HUES48 (cell line): ENCODE data around the gene TEAD1.

Experiments
- H3K27ac ChIP-seq: one replicate; pipeline ENCODE4 v1.7.0; 2013; ENCODE audit warnings: low read depth, low read length, inconsistent platforms
- H3K27me3 ChIP-seq: 2 replicates; pipeline ENCODE4 v1.6.1; 2013; ENCODE audit warnings: mild to moderate bottlenecking, low read length; ENCODE audit not compliant: control insufficient read depth, insufficient read depth
- H3K36me3 ChIP-seq: 2 replicates; pipeline ENCODE4 v1.6.1; 2013; ENCODE audit warnings: low read length; ENCODE audit not compliant: control insufficient read depth, insufficient read depth
- H3K4me1 ChIP-seq: 2 replicates; pipeline ENCODE4 v1.6.1; 2013; ENCODE audit warnings: mild to moderate bottlenecking, low read length; ENCODE audit not compliant: control insufficient read depth, insufficient read depth
- H3K4me3 ChIP-seq: 2 replicates; pipeline ENCODE4 v1.5.1; 2013; ENCODE audit warnings: mild to moderate bottlenecking, low read depth, low read length
- H3K9ac ChIP-seq: 2 replicates; pipeline ENCODE4 v1.6.1; 2013; ENCODE audit warnings: mild to moderate bottlenecking, low read depth, low read length, moderate library complexity
- H3K9me3 ChIP-seq: 2 replicates; pipeline ENCODE4 v1.6.1; 2013; ENCODE audit warnings: low read length; ENCODE audit not compliant: control insufficient read depth, insufficient read depth

The TEAD1 gene

GRCh38 chr11:12725055-12725862, 51.0 kb downstream of the TEAD1 start:
- no peaks in the 10 kb centered on the region for H3K36me3 ChIP-seq
- H3K9ac ChIP-seq: no peak overlapping the region; the same call in 1 of the 2 replicates
- no peak overlapping the region for H3K4me3 ChIP-seq
- H3K27ac ChIP-seq: peak overlapping the region; percentile 91
- peaks cover 52% of the 10 kb centered on the region for H3K4me1 ChIP-seq
- H3K9me3 ChIP-seq: no peaks in the 10 kb centered on the region
- H3K27me3 ChIP-seq: no peaks in the 10 kb centered on the region

- H3K4me3 ChIP-seq: no peak overlapping the region
- H3K4me1 ChIP-seq: peaks cover 52% of the 10 kb centered on the region
- H3K9ac ChIP-seq: no peak overlapping the region
- H3K36me3 ChIP-seq: no peaks in the 10 kb centered on the region
- no peak overlapping the region for H3K27ac ChIP-seq
- H3K27me3 ChIP-seq: no peaks in the 10 kb centered on the region
- H3K9me3 ChIP-seq: no peaks in the 10 kb centered on the region
Measured at GRCh38 chr11:12725863-12726682, 51.9 kb downstream of the TEAD1 start.

GRCh38 chr11:12727563-12728211, 53.5 kb downstream of the TEAD1 start:
- Histone ChIP-seq H3K36me3 (no peaks in the 10 kb centered on the region), H3K4me1 (peaks cover 37% of the 10 kb centered on the region), H3K27me3 (no peaks in the 10 kb centered on the region), H3K9ac (no peak overlapping the region), H3K27ac (no peak overlapping the region), H3K9me3 (no peaks in the 10 kb centered on the region), H3K4me3 (no peak overlapping the region)

- Histone ChIP-seq H3K4me1 (peaks cover 30% of the 10 kb centered on the region), H3K27me3 (no peaks in the 10 kb centered on the region)
Measured at GRCh38 chr11:12728417-12728816, 54.2 kb downstream of the TEAD1 start.

GRCh38 chr11:12729941-12730340, 55.7 kb downstream of the TEAD1 start:
- Histone ChIP-seq H3K4me3 (no peak overlapping the region), H3K36me3 (no peaks in the 10 kb centered on the region), H3K9me3 (no peaks in the 10 kb centered on the region), H3K27me3 (no peaks in the 10 kb centered on the region), H3K4me1 (peaks cover 23% of the 10 kb centered on the region), H3K9ac (no peak overlapping the region), H3K27ac (no peak overlapping the region)

More at GRCh38 chr11:12728417-12728816, 54.2 kb downstream of the TEAD1 start:
- no peak overlapping the region for H3K4me3 ChIP-seq
- no peak overlapping the region for H3K9ac ChIP-seq
- H3K27ac ChIP-seq: no peak overlapping the region
- H3K36me3 ChIP-seq: no peaks in the 10 kb centered on the region
- no peaks in the 10 kb centered on the region for H3K9me3 ChIP-seq

- peaks cover 19% of the 10 kb centered on the region for H3K4me1 ChIP-seq
- no peak overlapping the region for H3K4me3 ChIP-seq
- no peak overlapping the region for H3K27ac ChIP-seq
- no peaks in the 10 kb centered on the region for H3K36me3 ChIP-seq
- H3K9ac ChIP-seq: no peak overlapping the region
- H3K9me3 ChIP-seq: no peaks in the 10 kb centered on the region
- H3K27me3 ChIP-seq: no peaks in the 10 kb centered on the region
Measured at GRCh38 chr11:12731841-12732336, 57.7 kb downstream of the TEAD1 start.

GRCh38 chr11:12733091-12733490, 58.9 kb downstream of the TEAD1 start:
- Histone ChIP-seq H3K27ac (no peak overlapping the region), H3K9me3 (no peaks in the 10 kb centered on the region), H3K4me1 (peaks cover 23% of the 10 kb centered on the region), H3K36me3 (no peaks in the 10 kb centered on the region), H3K9ac (no peak overlapping the region), H3K27me3 (no peaks in the 10 kb centered on the region), H3K4me3 (no peak overlapping the region)

GRCh38 chr11:12734625-12735024, 60.4 kb downstream of the TEAD1 start:
- Histone ChIP-seq H3K27me3 (no peaks in the 10 kb centered on the region), H3K9me3 (no peaks in the 10 kb centered on the region), H3K4me3 (no peak overlapping the region), H3K9ac (no peak overlapping the region), H3K4me1 (peaks cover 23% of the 10 kb centered on the region), H3K27ac (no peak overlapping the region), H3K36me3 (no peaks in the 10 kb centered on the region)

- no peak overlapping the region for H3K4me3 ChIP-seq
- no peak overlapping the region for H3K9ac ChIP-seq
- peaks cover 23% of the 10 kb centered on the region for H3K4me1 ChIP-seq
- H3K9me3 ChIP-seq: no peaks in the 10 kb centered on the region
- no peaks in the 10 kb centered on the region for H3K27me3 ChIP-seq
- no peaks in the 10 kb centered on the region for H3K36me3 ChIP-seq
- H3K27ac ChIP-seq: peak overlapping the region; percentile 25
Measured at GRCh38 chr11:12735262-12735661, 61.0 kb downstream of the TEAD1 start.

- Histone ChIP-seq H3K4me3 (no peak overlapping the region), H3K27ac (no peak overlapping the region), H3K4me1 (peaks cover 23% of the 10 kb centered on the region), H3K27me3 (no peaks in the 10 kb centered on the region), H3K36me3 (no peaks in the 10 kb centered on the region), H3K9me3 (no peaks in the 10 kb centered on the region), H3K9ac (no peak overlapping the region)
Measured at GRCh38 chr11:12737024-12737423, 62.8 kb downstream of the TEAD1 start.
